ENCODE data around the gene SRI.

DNA sequence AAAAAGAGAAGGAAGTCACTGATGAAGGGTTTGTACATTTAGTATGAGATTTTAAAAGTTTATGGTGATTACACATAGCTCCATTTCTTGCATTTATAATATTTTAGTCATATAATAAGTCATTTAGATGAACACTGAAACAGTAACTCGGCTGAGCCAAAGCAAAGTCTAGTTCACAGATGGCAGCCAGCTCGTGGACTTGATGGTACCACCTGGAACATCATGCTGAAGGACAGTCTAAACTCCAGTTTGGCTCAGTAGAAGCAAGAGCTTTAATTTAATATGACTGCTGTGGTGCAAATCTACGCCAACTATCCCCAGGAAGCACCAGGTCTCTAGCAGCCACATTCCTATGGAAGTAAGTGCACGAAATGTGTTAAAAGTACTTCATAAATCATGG is 16.4 kb downstream of the SRI start:
- TF ChIP-seq, protein P1, sequence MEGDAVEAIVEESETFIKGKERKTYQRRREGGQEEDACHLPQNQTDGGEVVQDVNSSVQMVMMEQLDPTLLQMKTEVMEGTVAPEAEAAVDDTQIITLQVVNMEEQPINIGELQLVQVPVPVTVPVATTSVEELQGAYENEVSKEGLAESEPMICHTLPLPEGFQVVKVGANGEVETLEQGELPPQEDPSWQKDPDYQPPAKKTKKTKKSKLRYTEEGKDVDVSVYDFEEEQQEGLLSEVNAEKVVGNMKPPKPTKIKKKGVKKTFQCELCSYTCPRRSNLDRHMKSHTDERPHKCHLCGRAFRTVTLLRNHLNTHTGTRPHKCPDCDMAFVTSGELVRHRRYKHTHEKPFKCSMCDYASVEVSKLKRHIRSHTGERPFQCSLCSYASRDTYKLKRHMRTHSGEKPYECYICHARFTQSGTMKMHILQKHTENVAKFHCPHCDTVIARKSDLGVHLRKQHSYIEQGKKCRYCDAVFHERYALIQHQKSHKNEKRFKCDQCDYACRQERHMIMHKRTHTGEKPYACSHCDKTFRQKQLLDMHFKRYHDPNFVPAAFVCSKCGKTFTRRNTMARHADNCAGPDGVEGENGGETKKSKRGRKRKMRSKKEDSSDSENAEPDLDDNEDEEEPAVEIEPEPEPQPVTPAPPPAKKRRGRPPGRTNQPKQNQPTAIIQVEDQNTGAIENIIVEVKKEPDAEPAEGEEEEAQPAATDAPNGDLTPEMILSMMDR (optimal IDR thresholded peaks at IDR 0.05 in 1 of 3, IDR thresholded peaks at IDR 0.05 in 1 of 3, conservative IDR thresholded peaks at IDR 0.05 in 1 of 3; ENCODE audit: extremely low read depth in 1 of 3, insufficient read depth in 2 of 3, low read length in 3 of 3), result no peak
- TF ChIP-seq EZH2 (IDR thresholded peaks at IDR 0.05; ENCODE audit: low read length), result no peak
